ENCODE results near the gene PTBP1. TPM values are rescaled to one million over a fixed set of nuclear protein-coding genes. Genes with fewer than 3 reads are reported as not detected.
A peak's percentile ranks its signal among the peaks of the same experiment; 100 is the strongest.

PTBP1 gene
- total RNA-seq, 2 experiments from 2014 or later = 464 to 465 TPM

- no peak for DNase-seq
- ChIA-PET POLR2A (no interaction called here), CTCF (no interaction called here)
- Mint-ChIP-seq H3K4me1 (ENCODE audit: low read depth) (no peaks in the 10 kb centered on the region), H3K27ac (no peak overlapping the region), H3K27me3 (no peaks in the 10 kb centered on the region), H3K36me3 (peaks cover 5% of the 10 kb centered on the region), H3K4me3 (no peak overlapping the region), H3K9me3 (no peaks in the 10 kb centered on the region)
- intact Hi-C loops (cut with micrococcal nuclease) = no loop called here
Observed at GRCh38 chr19:793806-794205, 3.4 kb upstream of the PTBP1 start.

GRCh38 chr19:795073-795611 lies 2.1 kb upstream of the PTBP1 start:
- Mint-ChIP-seq H3K27ac (no peak overlapping the region), H3K9me3 (no peaks in the 10 kb centered on the region), H3K4me3 (no peak overlapping the region), H3K36me3 (peaks cover 18% of the 10 kb centered on the region), H3K27me3 (no peaks in the 10 kb centered on the region), H3K4me1 (ENCODE audit: low read depth) (peaks cover 6% of the 10 kb centered on the region)
- no peak for DNase-seq
- ChIA-PET POLR2A (no interaction called here), CTCF (no interaction called here)
- intact Hi-C loops (cut with micrococcal nuclease) = loop anchor here (5.0 kb wide), 1 partner anchor 112 kb away; no protein-coding TSS in a partner anchor

GRCh38 chr19:795691-796581 lies 1.3 kb upstream of the PTBP1 start:
- ChIA-PET POLR2A (interaction anchor here (1.1 to 1.6 kb wide), 2 partner anchors 133 to 136 kb away, joined by 5 to 6 read pairs; partner anchors contain the start of gene RNF126), CTCF (interaction anchor here (1.4 kb wide), 1 partner anchor 484 kb away, joined by 3 read pairs; no protein-coding TSS in a partner anchor)
- intact Hi-C loops (cut with micrococcal nuclease) = loop anchor here (2.0 to 5.0 kb wide), 5 partner anchors 67 to 453 kb away; partner anchors contain the start of genes MIDN and POLRMT
- DNase-seq = no peak
- H3K4me3 Mint-ChIP-seq = peak overlapping the region; percentile 93
- no peak overlapping the region for H3K27ac Mint-ChIP-seq
- peaks cover 24% of the 10 kb centered on the region for H3K36me3 Mint-ChIP-seq
- H3K4me1 Mint-ChIP-seq (ENCODE audit: low read depth) = peaks cover 12% of the 10 kb centered on the region
- H3K9me3 Mint-ChIP-seq = no peaks in the 10 kb centered on the region
- no peaks in the 10 kb centered on the region for H3K27me3 Mint-ChIP-seq

GRCh38 chr19:797528-798414 lies 519 bp downstream of the PTBP1 start:
- intact Hi-C loops (cut with micrococcal nuclease) = loop anchor here (1.0 to 5.0 kb wide), 10 partner anchors 65 to 451 kb away; partner anchors contain the start of genes BSG, MED16, MIDN and POLRMT
- Mint-ChIP-seq H3K27me3 (no peaks in the 10 kb centered on the region), H3K9me3 (no peaks in the 10 kb centered on the region), H3K27ac (peak overlapping the region; percentile 90), H3K4me3 (peak overlapping the region; percentile 86), H3K36me3 (peaks cover 33% of the 10 kb centered on the region), H3K4me1 (ENCODE audit: low read depth) (peaks cover 30% of the 10 kb centered on the region)
- POLR2A ChIA-PET = interaction anchor here (1.5 to 1.8 kb wide), 3 partner anchors 11 to 134 kb away, joined by 4 to 8 read pairs (median 6); partner anchors contain the start of gene RNF126
- peak; percentile 92 for DNase-seq
- CTCF ChIA-PET = interaction anchor here (1.0 to 1.4 kb wide), 3 partner anchors 64 to 482 kb away, joined by 3 read pairs; no protein-coding TSS in a partner anchor

- DNase-seq = no peak
- peak overlapping the region; percentile 86 for H3K4me3 Mint-ChIP-seq
- H3K9me3 Mint-ChIP-seq = no peaks in the 10 kb centered on the region
- H3K27ac Mint-ChIP-seq = peak overlapping the region; percentile 90
- peaks cover 35% of the 10 kb centered on the region for H3K4me1 Mint-ChIP-seq (ENCODE audit: low read depth)
- intact Hi-C loops (cut with micrococcal nuclease) = loop anchor here (5.0 kb wide), 1 partner anchor 109 kb away; no protein-coding TSS in a partner anchor
- ChIA-PET POLR2A (interaction anchor here (1.5 to 2.4 kb wide), 4 partner anchors 11 to 139 kb away, joined by 4 to 8 read pairs (median 5); partner anchors contain the start of gene RNF126), CTCF (interaction anchor here (1.1 kb wide), 1 partner anchor 203 kb away, joined by 3 read pairs; no protein-coding TSS in a partner anchor)
- H3K36me3 Mint-ChIP-seq = peaks cover 38% of the 10 kb centered on the region
- H3K27me3 Mint-ChIP-seq = no peaks in the 10 kb centered on the region
Observed at GRCh38 chr19:798415-799075, 1.3 kb downstream of the PTBP1 start.

GRCh38 chr19:799076-799881 lies 2.0 kb downstream of the PTBP1 start:
- no peaks in the 10 kb centered on the region for H3K27me3 Mint-ChIP-seq
- H3K4me3 Mint-ChIP-seq = peak overlapping the region; percentile 86
- peaks cover 38% of the 10 kb centered on the region for H3K4me1 Mint-ChIP-seq (ENCODE audit: low read depth)
- peak overlapping the region; percentile 90 for H3K27ac Mint-ChIP-seq
- H3K9me3 Mint-ChIP-seq = no peaks in the 10 kb centered on the region
- ChIA-PET CTCF (interaction anchor here (1.1 kb wide), 1 partner anchor 202 kb away, joined by 3 read pairs; no protein-coding TSS in a partner anchor), POLR2A (interaction anchor here (1.5 to 2.4 kb wide), 5 partner anchors 10 to 139 kb away, joined by 4 to 12 read pairs (median 6); partner anchors contain the start of gene RNF126)
- H3K36me3 Mint-ChIP-seq = peaks cover 45% of the 10 kb centered on the region
- intact Hi-C loops (cut with micrococcal nuclease) = loop anchor here (5.0 kb wide), 1 partner anchor 108 kb away; no protein-coding TSS in a partner anchor
- DNase-seq = peak; percentile 32

- no peak for DNase-seq
- Mint-ChIP-seq H3K4me3 (peak overlapping the region; percentile 86), H3K27me3 (no peaks in the 10 kb centered on the region), H3K4me1 (ENCODE audit: low read depth) (peaks cover 38% of the 10 kb centered on the region), H3K27ac (peak overlapping the region; percentile 84), H3K36me3 (peaks cover 50% of the 10 kb centered on the region), H3K9me3 (no peaks in the 10 kb centered on the region)
- intact Hi-C loops (cut with micrococcal nuclease) = no loop called here
- CTCF ChIA-PET = interaction anchor here (1.0 kb wide), 1 partner anchor 31 kb away, joined by 4 read pairs; no protein-coding TSS in a partner anchor
- POLR2A ChIA-PET = interaction anchor here (1.0 to 2.4 kb wide), 3 partner anchors 13 to 141 kb away, joined by 3 to 12 read pairs (median 6); no protein-coding TSS in a partner anchor
Observed at GRCh38 chr19:800360-801029, 3.2 kb downstream of the PTBP1 start.

GRCh38 chr19:801030-801860 lies 4.0 kb downstream of the PTBP1 start:
- CTCF ChIA-PET = interaction anchor here (1.0 kb wide), 1 partner anchor 31 kb away, joined by 4 read pairs; no protein-coding TSS in a partner anchor
- peak overlapping the region; percentile 69 for H3K27ac Mint-ChIP-seq
- peaks cover 51% of the 10 kb centered on the region for H3K36me3 Mint-ChIP-seq
- POLR2A ChIA-PET = interaction anchor here (1.0 to 2.2 kb wide), 2 partner anchors 13 to 63 kb away, joined by 3 to 12 read pairs; no protein-coding TSS in a partner anchor
- intact Hi-C loops (cut with micrococcal nuclease) = no loop called here
- no peaks in the 10 kb centered on the region for H3K9me3 Mint-ChIP-seq
- peak; percentile 42 for DNase-seq
- H3K4me3 Mint-ChIP-seq = peak overlapping the region; percentile 86
- H3K27me3 Mint-ChIP-seq = no peaks in the 10 kb centered on the region
- H3K4me1 Mint-ChIP-seq (ENCODE audit: low read depth) = peaks cover 38% of the 10 kb centered on the region

- peaks cover 39% of the 10 kb centered on the region for H3K4me1 Mint-ChIP-seq (ENCODE audit: low read depth)
- peaks cover 56% of the 10 kb centered on the region for H3K36me3 Mint-ChIP-seq
- H3K4me3 Mint-ChIP-seq = peak overlapping the region; percentile 86
- ChIA-PET CTCF (interaction anchor here (1.2 kb wide), 1 partner anchor 169 kb away, joined by 4 read pairs; no protein-coding TSS in a partner anchor), POLR2A (interaction anchor here (1.8 kb wide), 1 partner anchor 13 kb away, joined by 5 read pairs; no protein-coding TSS in a partner anchor)
- no peaks in the 10 kb centered on the region for H3K9me3 Mint-ChIP-seq
- DNase-seq = no peak
- H3K27me3 Mint-ChIP-seq = no peaks in the 10 kb centered on the region
- peak overlapping the region; percentile 33 for H3K27ac Mint-ChIP-seq
- intact Hi-C loops (cut with micrococcal nuclease) = no loop called here
Observed at GRCh38 chr19:801861-802497, 4.7 kb downstream of the PTBP1 start.

Measured in activated CD4-positive, alpha-beta memory T cell treated with anti-CD3 and anti-CD28 coated beads for 36 hours (primary cell).